ENCODE measurements around the gene MUS81.

Gene MUS81

GRCh38 chr11:65861165-65861505 lies 902 bp downstream of the MUS81 start:
- no peak for DNase-seq (ENCODE audit: low read depth)

DNA sequence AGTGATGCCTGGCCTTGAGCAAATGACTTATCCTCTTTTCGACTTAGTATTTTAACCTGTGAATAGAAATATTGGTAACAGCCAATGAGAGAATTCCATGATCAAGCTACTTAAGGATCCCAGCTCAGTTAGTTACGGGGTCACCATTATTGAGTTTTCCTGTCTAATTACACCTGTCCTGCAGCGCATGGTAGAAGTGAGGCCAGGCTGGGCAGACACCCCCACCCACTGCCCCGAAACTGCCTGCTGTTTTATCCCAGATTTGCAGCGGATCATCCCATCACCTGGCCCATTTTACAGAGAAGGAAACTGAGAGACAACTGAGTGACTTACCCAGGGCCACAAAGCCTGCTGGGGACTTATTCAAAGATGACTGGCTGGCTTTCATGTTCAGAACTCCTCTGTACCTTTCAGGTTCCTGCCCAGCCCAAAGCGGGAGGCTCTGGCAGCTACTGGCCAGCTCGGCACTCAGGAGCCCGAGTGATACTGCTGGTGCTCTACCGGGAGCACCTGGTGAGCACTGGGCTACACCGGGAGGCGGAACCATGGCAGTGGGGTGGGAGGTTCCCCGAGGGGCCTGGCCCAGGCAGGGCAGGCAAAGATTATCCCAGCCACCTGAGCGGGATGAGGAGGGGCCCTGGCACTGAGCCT lies 1.4 kb downstream of the MUS81 start:
- DNase-seq (ENCODE audit: low read depth): no peak

- no peak for DNase-seq (ENCODE audit: low read depth)
These were observed 2.0 kb downstream of the MUS81 start for GRCh38 chr11:65862191-65862735.

DNA sequence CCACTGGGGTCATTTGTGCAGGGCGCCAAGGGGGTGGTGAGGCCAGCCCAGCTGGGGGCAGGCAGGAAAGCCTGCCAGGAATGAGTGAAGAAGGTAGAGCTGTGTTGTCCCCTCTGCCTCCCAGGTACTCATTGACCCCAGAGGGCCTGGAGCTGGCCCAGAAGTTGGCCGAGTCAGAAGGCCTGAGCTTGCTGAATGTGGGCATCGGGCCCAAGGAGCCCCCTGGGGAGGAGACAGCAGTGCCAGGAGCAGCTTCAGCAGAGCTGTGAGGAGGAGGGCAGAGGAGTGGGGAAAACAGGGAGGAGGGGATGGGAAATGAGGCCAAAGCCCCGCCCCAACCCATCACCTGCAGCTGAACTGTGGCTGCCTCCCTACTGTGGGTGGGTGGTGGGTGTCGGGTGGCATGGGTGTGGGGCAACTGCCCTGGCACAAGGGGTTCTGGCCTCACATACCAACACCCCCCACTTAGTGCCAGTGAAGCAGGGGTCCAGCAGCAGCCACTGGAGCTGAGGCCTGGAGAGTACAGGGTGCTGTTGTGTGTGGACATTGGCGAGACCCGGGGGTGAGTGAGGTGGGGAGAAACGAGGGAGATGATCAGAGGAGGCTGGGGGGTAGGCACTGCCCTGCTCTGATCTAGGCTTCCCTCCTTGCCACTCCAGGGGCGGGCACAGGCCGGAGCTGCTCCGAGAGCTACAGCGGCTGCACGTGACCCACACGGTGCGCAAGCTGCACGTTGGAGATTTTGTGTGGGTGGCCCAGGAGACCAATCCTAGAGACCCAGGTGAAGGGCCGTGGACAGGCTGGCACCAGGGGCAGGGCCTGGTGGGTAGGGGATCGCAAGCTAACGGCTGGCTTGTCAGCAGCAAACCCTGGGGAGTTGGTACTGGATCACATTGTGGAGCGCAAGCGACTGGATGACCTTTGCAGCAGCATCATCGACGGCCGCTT lies 3.0 kb downstream of the MUS81 start:
- no peak for DNase-seq (ENCODE audit: low read depth)

GRCh38 chr11:65863889-65864705 lies 3.9 kb downstream of the MUS81 start:
- DNase-seq (ENCODE audit: low read depth): no peak

GRCh38 chr11:65864706-65865471 lies 4.7 kb downstream of the MUS81 start:
- DNase-seq (ENCODE audit: low read depth): no peak

DNA sequence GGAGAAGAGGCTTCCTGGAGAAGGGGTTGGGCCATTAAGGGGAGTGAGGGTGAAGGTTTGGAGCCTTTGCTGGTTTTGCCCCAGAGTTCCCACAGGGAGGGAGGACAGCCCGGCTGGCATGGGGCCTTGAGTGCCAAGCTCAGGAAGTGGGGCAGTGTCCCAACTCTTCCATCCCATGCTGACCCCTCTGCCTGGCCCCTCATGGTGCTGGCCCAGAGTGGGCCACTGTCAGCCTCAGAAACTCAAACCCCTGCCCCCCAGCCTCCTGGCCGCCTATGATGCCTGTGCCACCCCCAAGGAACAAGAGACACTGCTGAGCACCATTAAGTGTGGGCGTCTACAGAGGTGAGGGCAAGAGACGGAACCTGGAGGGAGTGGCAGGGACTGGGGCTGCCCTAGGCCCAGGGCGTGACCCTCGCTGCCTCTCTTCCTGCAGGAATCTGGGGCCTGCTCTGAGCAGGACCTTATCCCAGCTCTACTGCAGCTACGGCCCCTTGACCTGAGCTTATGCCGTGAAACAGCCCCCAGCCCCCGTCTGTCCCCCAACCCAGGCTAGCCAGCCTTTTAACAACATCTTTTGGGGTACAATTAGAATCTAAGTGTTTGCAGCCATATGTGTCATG lies 5.4 kb downstream of the MUS81 start:
- DNase-seq (ENCODE audit: low read depth): no peak

DNA sequence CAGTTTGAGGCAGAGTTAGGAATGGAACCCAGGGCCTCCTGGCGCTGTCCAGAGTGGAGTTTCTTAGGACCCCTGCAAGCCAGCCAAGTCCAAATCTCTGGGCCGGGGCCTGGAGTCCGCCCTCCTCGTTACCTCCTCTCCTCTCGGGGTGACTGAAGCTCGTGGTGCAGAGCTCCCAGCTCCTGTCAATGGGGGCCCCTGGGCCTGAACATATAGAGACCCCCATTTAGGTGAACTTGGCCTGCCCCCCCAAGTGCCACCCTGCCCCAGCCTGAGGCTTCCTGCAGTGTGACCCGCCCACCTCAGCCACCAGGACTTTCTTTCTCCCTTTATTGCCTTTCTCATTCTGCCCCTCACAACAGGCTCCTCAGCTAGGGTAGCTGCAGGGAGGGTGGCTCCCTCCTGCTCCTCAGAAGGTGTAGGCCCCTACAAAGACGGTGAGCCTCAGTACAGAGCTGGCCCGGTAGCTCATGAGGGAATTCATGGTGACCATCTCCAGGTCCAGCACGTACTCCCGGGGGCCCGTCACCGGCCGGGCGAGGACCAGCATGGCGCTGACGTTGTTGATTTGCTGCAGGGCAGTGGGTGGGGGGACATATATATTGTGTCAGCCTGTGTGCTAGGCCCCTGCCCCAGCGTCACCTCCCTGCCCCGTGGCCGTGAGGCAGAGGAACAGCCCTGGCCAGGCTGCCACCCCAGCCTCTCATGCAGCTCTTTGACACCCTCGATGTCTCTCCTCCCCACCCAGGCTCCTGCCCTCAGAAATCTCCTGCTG lies 6.5 kb downstream of the MUS81 start:
- DNase-seq (ENCODE audit: low read depth): no peak

- no peak for DNase-seq (ENCODE audit: low read depth)
These were observed 7.2 kb downstream of the MUS81 start for GRCh38 chr11:65867284-65868071.

- DNase-seq (ENCODE audit: low read depth): no peak
These were observed 7.9 kb downstream of the MUS81 start for GRCh38 chr11:65868076-65868667.

DNA sequence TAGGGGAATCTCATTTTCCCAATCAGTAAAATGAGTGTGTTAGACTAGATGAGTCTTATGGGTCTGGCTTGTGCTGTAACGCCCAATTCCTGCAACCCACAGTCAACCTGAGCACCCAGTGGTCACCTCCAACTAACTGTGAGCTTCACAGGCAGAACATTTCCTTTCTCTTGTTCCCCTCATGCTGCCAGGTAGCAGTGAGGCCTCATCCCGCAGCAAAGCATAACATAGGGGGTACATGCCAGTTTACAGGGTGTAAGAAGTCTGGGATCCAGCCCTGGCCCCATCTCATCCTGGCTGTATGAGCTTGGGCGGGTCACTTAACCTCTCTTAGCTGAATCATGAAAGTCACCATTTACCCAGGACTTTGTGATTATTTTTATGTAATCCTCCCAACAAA lies 8.7 kb downstream of the MUS81 start:
- DNase-seq (ENCODE audit: low read depth): no peak

DNA sequence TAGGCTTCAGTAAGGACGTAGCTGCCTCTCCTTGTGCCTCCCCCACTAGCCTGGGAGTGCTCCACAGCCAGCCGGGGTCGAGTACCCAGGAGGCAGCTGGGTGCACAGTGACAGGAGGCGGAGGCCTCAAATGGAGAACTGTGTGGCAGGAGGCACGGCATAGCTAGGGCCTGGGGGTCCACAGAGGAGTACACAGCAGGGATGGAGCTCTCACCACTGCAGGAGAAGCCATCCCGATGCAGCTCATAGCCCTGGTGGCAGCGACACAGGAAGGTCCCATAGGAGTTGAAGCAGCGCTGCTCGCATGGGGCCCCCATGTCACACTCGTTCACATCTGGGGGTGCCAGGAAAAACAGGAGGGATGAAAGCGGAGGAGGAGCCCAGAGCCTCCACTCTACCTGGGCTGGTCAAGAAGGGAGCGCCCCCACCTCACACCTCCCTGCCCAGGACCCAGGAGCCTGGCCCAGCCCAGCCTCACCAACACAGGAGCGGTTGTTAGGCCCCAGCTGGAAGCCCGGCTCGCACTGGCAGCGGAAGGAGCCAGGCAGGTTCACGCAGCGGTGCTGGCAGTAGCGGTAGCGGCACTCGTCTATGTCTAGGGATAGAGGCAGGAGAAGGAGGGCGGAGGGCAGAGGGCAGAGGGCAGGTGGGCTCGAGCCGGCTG lies 9.5 kb downstream of the MUS81 start:
- DNase-seq (ENCODE audit: low read depth): no peak

- no peak for DNase-seq (ENCODE audit: low read depth)
These were observed 10.1 kb downstream of the MUS81 start for GRCh38 chr11:65870307-65870658.

DNA sequence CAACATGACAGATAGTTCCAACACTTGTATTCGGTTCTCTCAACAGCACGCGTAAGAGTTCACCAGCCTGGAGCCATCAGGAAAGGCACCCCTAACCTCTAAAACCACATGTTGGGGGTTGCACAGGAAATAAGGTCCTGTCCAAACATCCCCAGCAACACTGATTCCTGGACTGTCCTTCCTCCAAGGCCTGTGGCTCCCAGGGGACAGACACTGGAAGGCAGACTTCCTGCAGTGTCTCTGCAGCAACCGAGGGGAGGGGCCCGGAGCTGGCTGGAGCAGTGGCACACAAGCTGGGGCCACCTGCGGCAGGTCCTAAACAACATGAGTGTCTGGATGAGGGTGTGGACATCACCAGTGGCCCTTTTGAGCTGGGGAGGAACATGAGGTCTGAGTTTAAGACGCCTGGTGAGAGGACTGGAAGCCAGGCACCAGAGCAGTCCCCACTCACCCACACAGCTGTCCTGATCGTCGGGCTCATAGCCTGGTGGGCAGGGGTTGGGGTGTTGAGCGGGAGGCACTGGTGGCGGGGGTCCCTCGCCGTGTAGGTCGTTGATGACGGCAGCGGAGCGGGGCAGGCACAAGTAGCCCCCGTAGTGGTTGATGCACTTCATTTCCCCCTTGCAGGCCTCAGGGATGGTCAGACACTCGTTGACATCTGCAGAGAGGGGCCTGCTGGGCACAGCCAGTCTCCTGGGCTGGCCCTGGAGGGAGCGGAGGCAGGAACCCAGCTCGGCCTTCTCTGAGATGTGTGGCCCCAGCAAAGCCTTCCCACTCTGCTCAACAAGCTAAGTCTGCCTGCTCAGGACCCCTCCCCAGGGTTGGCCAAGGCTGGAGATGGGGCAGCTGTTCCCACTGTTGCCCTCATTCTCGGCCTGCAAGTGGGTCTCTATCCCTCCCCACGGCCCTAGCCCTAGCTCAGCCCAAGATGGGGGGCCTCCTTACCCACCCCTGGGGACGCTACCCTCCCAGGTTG lies 10.8 kb downstream of the MUS81 start:
- DNase-seq (ENCODE audit: low read depth): no peak

- no peak for DNase-seq (ENCODE audit: low read depth)
These were observed 11.7 kb downstream of the MUS81 start for GRCh38 chr11:65871811-65872548.

DNA sequence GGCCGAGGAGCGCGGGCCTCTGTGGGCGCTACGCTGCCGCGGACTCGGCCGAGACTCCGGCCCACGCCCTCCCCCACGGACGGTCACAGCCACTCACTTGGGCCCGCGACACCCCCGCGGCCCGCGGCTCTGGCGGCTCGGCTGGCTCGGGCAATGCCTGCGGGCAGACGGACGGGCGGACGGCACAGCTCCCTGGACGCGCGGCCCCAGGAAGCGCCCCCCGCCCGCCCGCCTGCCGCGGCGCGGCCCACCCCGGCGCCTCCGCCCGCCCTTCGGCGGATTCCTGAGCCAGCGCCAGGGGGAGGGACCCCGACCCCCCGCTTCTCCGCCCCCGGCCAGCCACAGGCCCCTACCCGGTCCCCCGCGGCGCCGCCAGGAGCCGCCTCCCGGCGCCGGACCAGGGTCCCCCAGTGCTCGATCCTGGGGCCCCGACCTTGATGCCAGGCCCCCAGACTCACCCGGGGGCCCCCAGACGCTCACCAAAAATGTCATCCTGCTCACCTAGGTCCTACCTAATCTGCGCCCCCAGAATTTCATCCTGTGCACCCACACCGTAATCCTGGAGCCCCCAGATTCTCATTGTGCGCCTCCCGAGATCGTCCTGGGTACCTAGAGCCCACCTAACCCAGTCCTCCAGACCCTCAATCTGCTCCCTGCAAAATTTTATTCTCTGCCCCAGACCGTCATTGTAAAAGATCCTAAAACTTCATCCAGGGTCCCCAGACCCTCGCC lies 12.5 kb downstream of the MUS81 start, which contains the start of gene EFEMP2:
TSS of gene EFEMP2 (minus strand) at position 215 of the 732 bp plus-strand sequence. CDS start 446 bp downstream, outside the sequence.
- DNase-seq (ENCODE audit: low read depth): no peak
